CD14-positive monocyte (primary cell): Measurements from ENCODE around the gene ERFE. TPM values are rescaled to one million over a fixed set of nuclear protein-coding genes. Genes with fewer than 3 reads are reported as not detected.

Experiments used
- DNase-seq, 3 donors: peaks; one replicate each; pipeline ENCODE4 v3.0.0-alpha.2; 2011 to 2022
- H2AFZ ChIP-seq: 2 replicates; pipeline ENCODE4 v1.6.0; 2012; ENCODE audit warnings: mild to moderate bottlenecking, low read depth, low read length, inconsistent platforms; ENCODE audit not compliant: insufficient read depth, poor library complexity, severe bottlenecking
- H3K27ac ChIP-seq, 2 donors: 1 replicate in 1 of 2; 2 replicates in 1 of 2; pipeline ENCODE4 v1.5.1; 2012 to 2013; ENCODE audit warnings: low read length in 2 of 2, control low read depth in 1 of 2, inconsistent platforms in 1 of 2, low read depth in 1 of 2, mild to moderate bottlenecking in 1 of 2
- H3K27me3 ChIP-seq, 2 donors: one replicate each; pipeline versions ENCODE4 v1.6.0 to v1.6.1; 2011 to 2013; ENCODE audit warnings: low read length in 2 of 2; ENCODE audit not compliant: control insufficient read depth in 2 of 2, insufficient read depth in 2 of 2
- H3K36me3 ChIP-seq, 2 donors: replicated peaks in 1 of 2; 1 replicate in 1 of 2; 2 replicates in 1 of 2; pipeline versions ENCODE4 v1.5.1 to v1.6.1; 2012 to 2013; ENCODE audit warnings: low read length in 2 of 2, control low read depth in 1 of 2, inconsistent platforms in 1 of 2, mild to moderate bottlenecking in 1 of 2; ENCODE audit not compliant: insufficient read depth in 2 of 2, control insufficient read depth in 1 of 2
- H3K4me1 ChIP-seq, 2 donors: 1 replicate in 1 of 2; 2 replicates in 1 of 2; pipeline versions ENCODE4 v1.5.1 to v1.6.1; 2012 to 2013; ENCODE audit warnings: low read length in 2 of 2, control low read depth in 1 of 2, inconsistent platforms in 1 of 2, mild to moderate bottlenecking in 1 of 2, moderate library complexity in 1 of 2; ENCODE audit not compliant: insufficient read depth in 2 of 2, control insufficient read depth in 1 of 2
- H3K4me2 ChIP-seq: replicated peaks from 2 replicates; pipeline ENCODE3; 2012; ENCODE audit warnings: low read length, moderate library complexity, mild to moderate bottlenecking; ENCODE audit not compliant: poor library complexity, severe bottlenecking; ENCODE audit errors: extremely low read depth
- H3K4me3 ChIP-seq, 3 experiments: fragments of 200-600 bp in 1 of 3; sonication (generic) in 1 of 3; replicated peaks in 1 of 3; 1 replicate in 2 of 3; 2 replicates in 1 of 3; pipeline ENCODE4 v1.5.1; 2011 to 2013; ENCODE audit warnings: low read length in 3 of 3, mild to moderate bottlenecking in 3 of 3, control low read depth in 2 of 3, low read depth in 2 of 3, inconsistent platforms in 1 of 3, moderate library complexity in 1 of 3
- H3K79me2 ChIP-seq: 2 replicates; pipeline ENCODE4 v1.6.0; 2012; ENCODE audit warnings: mild to moderate bottlenecking, control low read depth, inconsistent platforms, low read length, moderate library complexity; ENCODE audit not compliant: insufficient read depth
- H3K9ac ChIP-seq: 2 replicates; pipeline ENCODE4 v1.6.0; 2017; ENCODE audit warnings: low read length, mild to moderate bottlenecking; ENCODE audit not compliant: insufficient read depth, poor library complexity, severe bottlenecking
- H3K9me3 ChIP-seq, 2 donors: replicated peaks in 1 of 2; 1 replicate in 1 of 2; 2 replicates in 1 of 2; pipeline versions ENCODE4 v1.5.1 to v1.6.1; 2012 to 2013; ENCODE audit warnings: low read length in 2 of 2, control low read depth in 1 of 2; ENCODE audit not compliant: control insufficient read depth in 1 of 2, insufficient read depth in 1 of 2
- H4K20me1 ChIP-seq: 2 replicates; pipeline ENCODE4 v1.6.0; 2012; ENCODE audit warnings: mild to moderate bottlenecking, low read length, control low read depth, moderate library complexity; ENCODE audit not compliant: insufficient read depth
- H3K27ac Mint-ChIP-seq, 7 donors: one replicate each; pipeline ENCODE4 v1.8.0; 2020; ENCODE audit warnings: mild to moderate bottlenecking in 7 of 7, mixed read lengths in 7 of 7, moderate library complexity in 6 of 7, inconsistent platforms in 2 of 7
- H3K27me3 Mint-ChIP-seq, 3 donors: one replicate each; pipeline ENCODE4 v1.8.0; 2021 to 2022; ENCODE audit warnings: low read depth in 3 of 3, mild to moderate bottlenecking in 3 of 3, mixed read lengths in 3 of 3, moderate library complexity in 3 of 3, inconsistent platforms in 1 of 3
- H3K36me3 Mint-ChIP-seq, 2 donors: one replicate each; pipeline ENCODE4 v1.8.0; 2020; ENCODE audit warnings: mixed read lengths in 2 of 2, inconsistent platforms in 1 of 2, mild to moderate bottlenecking in 1 of 2
- H3K4me1 Mint-ChIP-seq: one replicate; pipeline ENCODE4 v1.8.0; 2020; ENCODE audit warnings: mild to moderate bottlenecking, mixed read lengths
- H3K4me3 Mint-ChIP-seq, 2 donors: one replicate each; pipeline ENCODE4 v1.8.0; 2020; ENCODE audit warnings: mild to moderate bottlenecking in 2 of 2, mixed read lengths in 2 of 2, moderate library complexity in 1 of 2
- H3K9me3 Mint-ChIP-seq, 7 donors: one replicate each; pipeline ENCODE4 v1.8.0; 2020 to 2022; ENCODE audit warnings: mixed read lengths in 7 of 7, mild to moderate bottlenecking in 6 of 7, moderate library complexity in 6 of 7, inconsistent platforms in 2 of 7
- WGBS: methylation state at CpG from one replicate; pipeline ENCODE4 v1.1.5; 2013; ENCODE audit warnings: missing lambda C conversion rate; ENCODE audit not compliant: insufficient coverage; 5-methylcytosine and 5-hydroxymethylcytosine counted together
- intact Hi-C, 2 donors: fragments of 100-400 bp; cut with micrococcal nuclease; formaldehyde crosslinking; loops; one replicate each; pipeline versions ENCODE4 v1.15.0 to v1.15.1; 2023
- polyA plus RNA-seq, 3 donors: library from polyadenylated mRNA; depleted of rRNA in 1 of 3; unstranded in 2 of 3; stranded (reverse) in 1 of 3; fragments of 300-500 nt in 2 of 3; fragments of >200 nt in 1 of 3; fragmentation: Illumina TruSeq in 2 of 3; gene quantifications; 1 replicate in 2 of 3; 2 replicates in 1 of 3; pipeline ENCODE4 v1.2.3, GENCODE V29; 2012 to 2021
- TF ChIP-seq, protein P1 (sequence below): fragments of 200-600 bp; IDR thresholded peaks from one replicate; pipeline ENCODE4 v1.8.0; 2022; ENCODE audit warnings: antibody characterized with exemption, mild to moderate bottlenecking

ERFE gene
- polyA plus RNA-seq, 3 donors: not detected

GRCh38 chr2:238139196-238140039 is 19.4 kb upstream of the ERFE start:
- Histone ChIP-seq H3K9me3 (no peaks in the 10 kb centered on the region), H2AFZ (no peak overlapping the region), H3K4me2 (no peak overlapping the region), H3K27me3 (no peaks in the 10 kb centered on the region), H3K36me3 (no peaks in the 10 kb centered on the region), H3K79me2 (no peaks in the 10 kb centered on the region), H4K20me1 (no peaks in the 10 kb centered on the region), H3K27ac (no peak overlapping the region), H3K4me3 (no peak overlapping the region), H3K9ac (no peak overlapping the region), H3K4me1 (peaks cover 42 to 55% of the 10 kb centered on the region in 2 donors)
- Mint-ChIP-seq H3K27ac (no peak overlapping the region), H3K27me3 (peaks cover 0 to 4% (median 2%) of the 10 kb centered on the region in 3 donors), H3K4me3 (no peak overlapping the region), H3K9me3 (peaks cover 0 to 4% (median 0%) of the 10 kb centered on the region in 7 donors), H3K4me1 (peaks cover 56% of the 10 kb centered on the region), H3K36me3 (no peaks in the 10 kb centered on the region)
- intact Hi-C loops: no loop called here
- WGBS: 71% methylated on average over 52 of the region's 56 CpGs
- no peak for DNase-seq
- TF ChIP-seq, protein P1, sequence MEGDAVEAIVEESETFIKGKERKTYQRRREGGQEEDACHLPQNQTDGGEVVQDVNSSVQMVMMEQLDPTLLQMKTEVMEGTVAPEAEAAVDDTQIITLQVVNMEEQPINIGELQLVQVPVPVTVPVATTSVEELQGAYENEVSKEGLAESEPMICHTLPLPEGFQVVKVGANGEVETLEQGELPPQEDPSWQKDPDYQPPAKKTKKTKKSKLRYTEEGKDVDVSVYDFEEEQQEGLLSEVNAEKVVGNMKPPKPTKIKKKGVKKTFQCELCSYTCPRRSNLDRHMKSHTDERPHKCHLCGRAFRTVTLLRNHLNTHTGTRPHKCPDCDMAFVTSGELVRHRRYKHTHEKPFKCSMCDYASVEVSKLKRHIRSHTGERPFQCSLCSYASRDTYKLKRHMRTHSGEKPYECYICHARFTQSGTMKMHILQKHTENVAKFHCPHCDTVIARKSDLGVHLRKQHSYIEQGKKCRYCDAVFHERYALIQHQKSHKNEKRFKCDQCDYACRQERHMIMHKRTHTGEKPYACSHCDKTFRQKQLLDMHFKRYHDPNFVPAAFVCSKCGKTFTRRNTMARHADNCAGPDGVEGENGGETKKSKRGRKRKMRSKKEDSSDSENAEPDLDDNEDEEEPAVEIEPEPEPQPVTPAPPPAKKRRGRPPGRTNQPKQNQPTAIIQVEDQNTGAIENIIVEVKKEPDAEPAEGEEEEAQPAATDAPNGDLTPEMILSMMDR: peak; percentile 78

DNA sequence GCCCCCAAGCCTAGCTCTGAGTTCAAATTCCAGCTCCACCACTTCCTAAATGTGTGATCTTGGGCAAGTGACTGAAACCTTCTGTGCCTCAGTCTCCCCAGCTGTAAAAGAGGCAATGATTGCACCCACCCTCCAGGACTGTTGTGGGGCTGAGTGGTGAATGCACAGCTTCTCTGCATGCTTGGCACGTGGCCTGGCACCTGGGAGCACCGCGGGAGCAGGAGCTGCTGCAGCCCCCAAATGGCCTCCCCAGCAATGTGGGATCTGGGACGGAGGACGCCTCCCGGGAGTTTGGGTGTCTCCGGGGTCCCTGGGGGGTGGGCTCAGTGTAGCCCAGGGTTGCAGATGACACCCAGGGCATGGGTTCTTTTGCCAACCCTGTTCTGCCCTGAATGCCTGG is 18.7 kb upstream of the ERFE start:
- Mint-ChIP-seq H3K4me3 (no peak overlapping the region), H3K36me3 (no peaks in the 10 kb centered on the region), H3K9me3 (peaks cover 0 to 4% (median 0%) of the 10 kb centered on the region in 7 donors), H3K27ac (no peak overlapping the region), H3K27me3 (peaks cover 0 to 2% (median under 1%) of the 10 kb centered on the region in 3 donors), H3K4me1 (peaks cover 56% of the 10 kb centered on the region)
- WGBS: 98% methylated on average over 6 of the region's 7 CpGs
- TF ChIP-seq, protein P1: no peak
- Histone ChIP-seq H3K27ac (no peak overlapping the region), H4K20me1 (no peaks in the 10 kb centered on the region), H3K4me3 (no peak overlapping the region), H3K9me3 (no peaks in the 10 kb centered on the region), H3K4me1 (peaks cover 42 to 55% of the 10 kb centered on the region in 2 donors), H3K27me3 (no peaks in the 10 kb centered on the region), H2AFZ (no peak overlapping the region), H3K36me3 (no peaks in the 10 kb centered on the region), H3K4me2 (no peak overlapping the region), H3K79me2 (no peaks in the 10 kb centered on the region), H3K9ac (no peak overlapping the region)
- no peak for DNase-seq
- intact Hi-C loops: no loop called here
